ENCODE results near the gene LCP1.

Gene LCP1

DNA sequence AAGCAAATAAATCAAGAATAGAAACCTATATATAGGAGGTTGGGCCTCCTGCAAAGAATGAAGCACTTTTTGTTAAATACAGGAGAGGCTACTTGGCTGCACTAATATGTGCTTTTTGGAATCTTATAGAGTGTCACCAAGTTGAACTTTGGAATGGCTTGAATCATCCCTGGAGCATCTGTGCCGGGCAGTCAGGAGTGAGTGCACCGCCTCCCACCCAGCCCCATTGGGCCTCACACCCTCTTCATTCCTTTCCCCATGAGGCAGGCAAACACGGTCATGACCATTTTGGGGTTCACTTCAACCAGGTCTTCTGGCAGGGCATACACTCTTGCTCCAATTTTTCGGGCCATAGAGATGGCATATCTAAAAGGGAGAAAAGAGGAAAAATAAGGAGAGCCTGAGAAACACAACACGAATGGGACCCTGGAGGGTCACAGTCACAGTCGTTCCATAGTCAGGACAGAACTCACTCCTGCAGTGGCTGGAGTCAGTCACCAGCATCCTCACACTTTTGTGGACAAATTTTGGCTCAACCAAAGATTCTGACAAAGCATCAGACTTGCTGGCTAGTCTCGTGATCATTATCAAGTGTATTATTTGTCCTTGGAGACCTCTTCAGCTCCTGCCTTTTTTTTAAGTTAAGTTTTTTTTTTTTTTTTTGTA lies 54.5 kb downstream of the LCP1 start:
- no peak for DNase-seq (ENCODE audit: low spot score)

DNA sequence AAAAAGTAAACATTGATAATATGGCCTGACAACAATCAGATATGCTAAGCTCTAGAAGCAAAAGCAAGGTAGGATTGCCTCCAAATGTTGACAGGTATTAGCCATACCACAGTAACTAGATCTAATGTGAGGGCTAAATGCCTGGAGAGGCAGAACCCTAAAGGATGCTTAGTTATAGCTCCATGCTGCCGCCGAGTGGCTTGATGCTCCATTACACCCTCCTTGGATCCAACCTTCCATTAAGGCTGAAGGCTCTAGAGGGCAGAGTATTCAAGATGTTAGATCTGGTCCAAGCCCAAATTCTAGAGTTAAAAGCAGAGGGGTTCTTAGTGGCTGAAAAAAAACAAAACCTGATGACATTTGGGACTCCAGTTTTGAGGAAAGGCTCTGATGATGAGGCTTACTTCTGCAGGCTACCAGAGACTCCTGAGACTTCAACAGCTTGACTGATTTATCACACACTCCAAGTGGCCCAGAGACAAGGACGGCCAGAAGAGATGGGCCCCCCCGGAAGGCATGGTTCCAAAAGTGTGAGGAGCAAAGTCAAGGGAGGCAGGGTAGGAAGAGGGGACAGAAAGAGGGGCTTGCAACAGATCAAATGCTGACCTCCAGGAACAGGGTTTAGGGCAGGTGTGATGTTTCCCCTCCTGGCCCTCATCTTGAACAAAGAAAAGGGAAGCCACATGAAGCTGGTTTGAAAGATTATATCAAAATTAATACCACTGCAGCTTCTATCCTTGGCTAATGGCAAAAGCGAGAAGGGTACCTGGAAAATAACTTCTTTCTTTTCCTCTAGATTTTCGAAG lies 55.2 kb downstream of the LCP1 start:
- DNase-seq (ENCODE audit: low spot score): peak; percentile 80

DNA sequence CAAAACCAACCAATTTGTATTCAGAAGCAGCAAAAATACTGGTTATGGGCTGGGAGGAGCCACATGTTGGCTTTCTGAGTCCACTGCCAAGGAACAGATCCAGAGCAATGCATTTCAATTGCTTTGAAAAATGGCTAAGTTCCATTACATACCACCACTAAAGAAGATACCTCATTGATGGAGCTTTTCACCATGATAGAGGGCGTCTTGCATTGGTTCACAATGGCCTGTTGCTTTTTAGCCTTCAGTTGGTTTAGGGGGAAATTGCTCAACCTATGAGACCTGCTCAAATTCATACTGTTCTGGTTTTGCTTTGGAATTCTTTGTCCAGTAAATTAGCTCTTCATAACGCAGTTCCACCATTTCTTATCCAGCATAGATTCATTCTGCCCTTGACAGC lies 55.9 kb downstream of the LCP1 start:
- no peak for DNase-seq (ENCODE audit: low spot score)

DNA sequence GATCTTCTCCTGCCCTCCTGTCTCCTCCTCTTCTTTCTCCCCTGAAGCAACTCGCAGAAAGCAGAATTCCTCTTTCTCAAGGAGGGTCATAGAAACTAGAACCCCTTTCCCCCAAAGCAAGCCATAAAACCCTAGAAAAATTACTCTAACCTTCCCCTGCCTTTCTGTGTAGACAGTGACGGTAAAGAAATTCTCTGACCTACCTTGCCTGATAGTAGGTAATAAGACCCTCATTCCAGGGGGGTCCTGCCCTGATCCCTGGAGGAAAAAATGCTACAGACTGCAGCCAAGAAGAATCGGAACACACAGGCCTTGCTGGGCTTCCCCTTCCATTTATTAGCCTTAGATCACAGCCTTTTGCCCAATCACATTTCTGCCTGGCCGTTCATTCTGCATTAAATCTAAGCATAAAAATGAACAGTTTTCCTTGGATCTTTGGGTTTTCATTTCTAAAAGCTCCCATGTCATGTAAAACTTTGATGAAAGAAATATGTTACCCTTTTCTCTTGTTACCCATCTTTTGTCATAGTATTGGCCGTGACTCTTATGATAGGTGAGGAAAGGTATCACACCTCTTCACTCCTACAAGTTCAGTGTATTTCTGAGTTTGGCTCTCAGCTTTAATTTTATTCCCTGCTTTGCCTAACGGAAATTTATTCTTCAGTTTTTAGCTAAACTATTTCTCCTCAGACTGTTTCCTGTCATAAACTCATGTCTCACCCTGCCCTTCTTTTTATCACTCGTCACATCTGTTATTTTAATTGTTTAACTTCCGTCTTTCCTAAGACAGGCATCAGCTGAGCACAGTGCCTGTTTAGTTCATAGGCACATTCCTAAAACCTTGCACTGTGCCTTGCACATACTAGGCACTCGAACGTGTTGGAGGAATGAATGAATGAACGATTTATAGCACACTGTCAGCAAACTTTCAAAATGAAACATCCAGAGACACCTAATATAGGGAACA lies 56.7 kb downstream of the LCP1 start:
- no peak for DNase-seq (ENCODE audit: low spot score)

DNA sequence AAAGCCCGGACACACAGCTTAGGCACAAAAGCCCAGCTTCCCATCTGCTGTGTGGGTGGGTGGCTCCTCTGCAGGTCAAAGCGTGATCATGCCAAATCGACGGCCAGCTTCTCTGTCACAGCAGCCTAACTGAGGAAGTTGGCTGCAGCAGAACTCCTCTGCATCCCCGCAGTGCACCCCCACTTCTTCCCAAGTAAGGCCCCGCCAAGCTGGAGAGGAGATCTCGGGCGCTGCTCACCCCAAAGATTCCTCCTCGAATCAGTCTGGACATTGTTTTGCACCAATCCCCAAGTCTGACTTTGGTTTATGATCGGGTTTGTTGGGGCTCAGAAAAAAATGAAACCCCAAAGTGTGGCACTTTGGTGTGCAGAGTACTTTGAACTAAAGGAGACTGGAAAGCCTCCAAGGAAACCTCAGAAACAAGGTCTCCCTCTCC lies 57.4 kb downstream of the LCP1 start:
- no peak for DNase-seq (ENCODE audit: low spot score)

DNA sequence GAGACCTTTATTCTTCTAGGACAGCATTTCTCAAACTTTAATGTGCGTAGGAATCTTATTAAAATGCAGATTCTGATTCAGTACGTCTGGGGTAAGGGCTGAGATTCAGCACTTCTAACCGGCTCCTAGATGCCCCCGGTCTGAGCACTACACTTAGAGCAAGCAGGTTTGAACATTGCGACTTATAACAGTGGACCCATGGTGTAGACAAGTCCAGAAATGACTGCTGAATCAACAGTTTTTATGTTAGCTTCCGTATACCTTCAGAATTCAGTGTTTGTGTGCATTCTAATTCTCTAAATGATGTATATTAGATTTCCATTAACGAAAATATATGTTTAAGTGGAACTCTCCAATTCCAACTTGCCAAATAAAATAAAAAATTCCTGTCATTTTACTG lies 59.7 kb downstream of the LCP1 start:
- DNase-seq (ENCODE audit: low spot score): no peak

DNA sequence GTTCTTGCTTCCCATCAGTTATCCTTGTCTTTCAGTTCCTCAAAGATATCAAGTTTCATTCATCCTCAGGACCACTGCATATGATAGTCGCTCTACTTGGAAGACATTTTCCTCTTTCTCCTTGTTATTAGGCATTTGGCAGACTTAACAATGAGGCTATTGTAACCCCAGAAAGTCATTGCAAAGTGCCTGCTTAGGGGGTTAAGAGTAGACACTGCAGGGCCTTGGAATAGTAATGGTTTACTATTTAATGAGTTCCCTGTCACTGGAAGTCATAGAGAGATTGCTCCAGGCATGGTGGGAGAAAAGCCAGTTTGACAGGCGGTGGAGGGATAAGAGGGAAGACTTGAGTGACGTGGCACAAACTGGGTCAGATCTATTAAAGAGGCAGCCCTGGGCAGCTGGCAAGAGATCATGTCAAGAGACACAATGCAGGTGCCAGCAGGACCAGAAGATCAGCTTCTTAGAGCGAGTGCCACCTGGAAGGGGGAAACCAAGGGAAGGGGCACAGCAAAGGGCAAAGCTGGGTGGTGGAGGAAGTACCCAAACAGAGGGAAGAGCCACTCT lies 60.3 kb downstream of the LCP1 start:
- DNase-seq (ENCODE audit: low spot score): no peak

DNA sequence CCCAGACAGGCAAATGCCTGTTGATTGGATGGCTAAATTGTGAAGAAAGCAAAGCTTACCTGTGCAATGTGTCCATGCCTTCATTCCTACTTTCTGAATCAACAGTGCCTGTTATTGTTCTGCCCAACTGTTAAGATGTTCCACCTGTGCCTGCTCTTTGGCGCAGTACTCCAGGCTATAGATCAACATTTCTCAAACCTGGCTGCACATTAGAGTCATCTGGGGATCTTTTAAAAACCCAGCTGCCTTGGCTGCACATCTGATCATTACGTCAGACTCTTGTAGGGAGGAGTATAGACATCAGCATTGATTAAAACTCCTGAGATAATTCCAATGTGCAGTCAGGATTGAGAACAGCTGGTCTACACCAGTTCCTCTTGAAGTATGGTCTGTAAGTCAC lies 60.9 kb downstream of the LCP1 start:
- DNase-seq (ENCODE audit: low spot score): no peak

DNA sequence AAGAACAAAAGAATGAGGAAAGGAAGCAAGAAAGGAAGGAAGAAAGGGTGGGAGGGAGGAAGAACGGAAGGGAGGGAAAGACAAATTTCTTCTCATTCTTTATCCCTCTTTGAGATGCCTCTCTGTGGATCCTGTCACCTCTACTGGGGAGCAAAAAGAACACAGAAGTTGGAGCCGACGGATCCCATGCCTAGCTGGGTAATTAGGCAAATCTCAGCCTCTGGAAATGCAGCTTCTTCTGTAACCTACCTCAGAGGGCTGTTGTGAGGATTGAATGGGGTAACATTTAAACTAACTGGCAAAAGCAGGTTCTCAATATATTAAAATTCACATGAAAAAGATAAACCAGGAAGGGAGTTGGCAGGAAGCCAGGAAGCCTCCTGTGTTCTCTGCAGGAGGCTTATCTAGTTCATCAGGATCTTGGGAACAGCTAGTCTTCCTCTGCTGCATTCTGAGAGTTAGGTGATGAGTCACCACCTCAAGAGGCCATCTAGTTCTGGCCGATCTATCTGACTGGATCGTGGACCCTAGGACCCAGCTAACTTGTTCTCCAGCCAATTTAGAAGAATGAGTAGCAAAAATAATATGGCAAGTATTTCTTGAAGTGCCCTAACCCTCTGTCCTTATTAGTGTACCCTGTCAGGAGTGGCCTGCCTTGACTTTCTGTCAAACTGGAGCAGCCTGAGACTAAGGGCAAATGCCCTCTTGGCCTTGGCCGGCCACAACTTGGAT lies 61.9 kb downstream of the LCP1 start:
- peak; percentile 10 for DNase-seq (ENCODE audit: low spot score)

DNA sequence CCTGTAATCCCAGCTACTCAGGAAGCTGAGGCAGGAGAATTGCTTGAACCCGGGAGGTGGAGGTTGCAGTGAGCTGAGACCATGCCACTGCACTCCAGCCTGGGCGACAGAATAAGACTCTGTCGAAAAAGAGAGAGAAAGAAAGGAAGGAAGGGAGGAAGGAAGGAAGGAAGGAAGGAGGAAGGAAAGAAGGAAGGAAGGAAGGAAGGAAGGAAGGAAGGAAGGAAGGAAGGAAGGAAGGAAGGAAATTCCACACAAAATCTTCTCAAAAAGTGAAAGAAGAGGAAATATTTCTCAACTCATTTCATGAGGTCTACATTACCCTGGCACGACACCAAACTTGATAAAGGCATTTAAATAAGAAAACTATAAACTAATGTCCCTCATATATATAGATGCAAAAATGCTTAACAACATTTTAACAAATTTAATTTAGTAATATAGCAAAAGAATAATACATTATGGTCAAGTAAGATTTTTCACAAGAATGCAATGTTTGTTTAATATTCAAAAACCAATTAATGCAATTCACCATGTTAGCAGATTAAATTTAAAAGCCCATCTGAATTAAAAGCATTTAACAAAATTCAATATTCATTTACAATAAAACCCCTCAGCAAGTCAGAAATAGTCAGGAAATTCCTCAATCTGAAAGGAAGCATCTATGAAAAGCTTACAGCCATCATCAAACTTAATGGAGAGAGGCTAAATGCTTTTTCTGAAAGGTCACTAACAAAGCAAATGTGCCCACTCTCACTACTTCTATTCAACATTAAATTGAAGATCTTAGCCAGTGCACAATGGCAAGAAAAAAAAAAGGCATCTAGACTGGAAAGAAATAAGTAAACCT lies 65.1 kb downstream of the LCP1 start:
- DNase-seq (ENCODE audit: low spot score): no peak

DNA sequence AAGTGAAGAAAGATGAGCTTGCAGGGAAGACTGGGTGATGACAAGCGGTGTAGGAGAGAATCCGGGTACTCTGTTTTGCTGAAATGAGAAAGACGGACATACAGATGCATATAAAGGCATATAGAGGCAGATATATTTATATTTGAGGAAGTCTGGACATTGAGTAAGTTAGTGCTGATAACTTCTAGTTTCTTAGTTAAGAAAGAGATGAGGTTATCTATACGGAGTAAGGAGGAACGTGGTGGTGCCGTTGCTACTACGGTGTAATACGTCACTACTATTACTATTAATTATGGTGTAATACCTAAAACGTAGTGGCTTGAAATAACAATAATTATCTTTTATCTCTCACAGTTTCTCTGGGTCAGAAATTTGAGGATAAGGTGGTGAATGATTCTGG lies 67.4 kb downstream of the LCP1 start:
- DNase-seq (ENCODE audit: low spot score): no peak

DNA sequence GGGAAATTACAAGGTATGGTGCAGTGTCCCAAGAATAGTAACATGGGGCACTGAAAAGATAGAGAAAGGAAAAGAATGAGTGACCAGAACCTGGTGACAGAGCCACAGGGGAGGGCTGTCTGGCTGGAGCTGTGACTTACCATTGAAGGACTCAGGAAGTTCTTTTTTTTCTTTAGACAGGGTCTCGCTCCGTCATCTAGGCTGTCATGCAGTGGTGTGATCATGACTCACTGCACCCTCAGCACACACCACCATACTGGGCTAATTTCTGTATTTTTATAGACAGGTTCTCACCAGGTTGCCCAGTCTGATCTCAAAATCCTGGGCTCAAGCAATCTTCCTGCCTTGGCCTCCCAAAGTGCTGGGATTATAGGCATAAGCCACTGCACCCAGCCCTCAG lies 68.4 kb downstream of the LCP1 start:
- DNase-seq (ENCODE audit: low spot score): no peak

DNA sequence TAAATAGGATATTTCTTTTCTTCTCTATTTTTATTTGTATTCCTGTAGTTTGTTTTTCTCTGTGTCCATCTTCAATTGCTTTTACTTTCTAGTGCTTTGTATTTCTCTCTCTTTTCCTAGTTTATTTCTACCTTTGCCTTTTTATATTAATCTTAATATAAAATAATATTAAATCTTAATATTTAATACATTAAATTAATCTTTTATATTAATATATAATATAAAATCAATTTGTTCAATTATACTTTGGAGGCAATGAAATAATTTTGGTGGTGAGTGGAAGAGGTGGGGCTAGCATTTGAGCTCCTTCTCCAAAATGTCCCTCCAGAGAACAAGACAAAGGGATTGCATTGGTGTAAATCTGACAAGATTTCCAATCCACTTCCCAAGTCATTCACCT lies 70.8 kb downstream of the LCP1 start:
- no peak for DNase-seq (ENCODE audit: low spot score)

DNA sequence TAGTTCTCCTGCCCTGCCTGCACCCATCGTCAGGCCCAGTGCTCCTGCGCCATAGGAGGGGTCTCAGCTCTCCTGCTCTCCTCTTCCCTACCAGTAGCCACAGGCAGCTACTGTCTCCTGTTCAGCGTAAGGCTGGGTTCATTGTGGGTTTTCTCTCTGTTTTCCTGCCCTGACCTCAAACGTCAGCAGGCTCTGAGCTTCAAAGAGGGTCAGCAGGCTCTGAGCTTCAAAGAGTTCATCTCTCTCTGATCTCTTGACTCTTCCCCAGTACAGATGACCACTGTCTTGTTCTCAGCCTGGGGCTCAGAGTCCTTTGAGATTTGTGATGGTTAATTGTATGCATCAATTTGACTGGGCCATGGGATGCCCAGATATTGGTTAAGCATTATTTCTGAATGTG lies 72.5 kb downstream of the LCP1 start:
- no peak for DNase-seq (ENCODE audit: low spot score)

DNA sequence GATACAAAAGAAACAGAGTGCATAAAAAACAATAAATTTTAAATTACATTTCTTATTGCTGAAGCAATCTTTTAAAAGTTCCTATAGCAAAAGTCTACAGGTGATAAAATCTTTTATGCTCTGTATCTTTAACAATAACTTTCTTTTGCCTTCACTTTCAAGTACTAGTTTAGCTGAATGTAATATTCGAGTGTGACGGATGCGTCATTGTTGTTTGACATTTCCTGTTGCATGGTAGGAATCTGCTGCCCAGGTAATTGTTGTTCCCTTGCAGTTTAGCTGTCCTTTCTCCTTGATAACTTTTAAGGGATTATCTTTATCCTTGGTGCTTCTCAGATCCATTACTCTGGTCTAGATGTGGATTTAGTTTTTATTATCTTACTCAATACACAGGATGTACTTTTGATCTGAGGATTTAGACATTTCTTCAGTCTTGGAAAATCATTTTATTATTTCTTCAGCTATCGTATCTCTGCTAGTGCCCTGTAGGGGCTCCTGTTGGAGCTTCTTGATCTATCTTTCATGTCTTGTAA lies 75.1 kb downstream of the LCP1 start:
- DNase-seq (ENCODE audit: low spot score): no peak

DNA sequence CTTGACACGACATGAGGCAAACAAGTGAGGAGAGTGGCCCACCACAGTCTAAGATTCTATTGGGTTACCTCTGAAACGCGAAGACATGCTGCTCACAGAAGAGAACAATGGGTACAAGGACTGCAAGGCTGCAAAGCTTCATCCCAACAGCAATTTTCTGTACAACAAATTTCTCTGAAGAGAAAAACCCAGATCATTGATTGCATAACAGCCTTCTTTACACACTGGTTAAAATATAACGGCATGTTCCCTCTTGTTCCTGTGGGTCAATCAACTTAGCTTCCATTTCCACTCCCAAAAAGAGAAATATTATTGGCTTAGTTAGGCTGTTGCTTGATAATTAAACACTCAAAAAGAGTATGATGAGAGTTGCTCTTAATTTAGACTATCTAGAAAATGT lies 77.1 kb downstream of the LCP1 start, which contains the start of gene CPB2:
Gene CPB2, minus strand, starts transcription at position 166 of the 400 bp plus-strand sequence. Its CDS starts 24 bp downstream, at position 142.
- no peak for DNase-seq (ENCODE audit: low spot score)

DNA sequence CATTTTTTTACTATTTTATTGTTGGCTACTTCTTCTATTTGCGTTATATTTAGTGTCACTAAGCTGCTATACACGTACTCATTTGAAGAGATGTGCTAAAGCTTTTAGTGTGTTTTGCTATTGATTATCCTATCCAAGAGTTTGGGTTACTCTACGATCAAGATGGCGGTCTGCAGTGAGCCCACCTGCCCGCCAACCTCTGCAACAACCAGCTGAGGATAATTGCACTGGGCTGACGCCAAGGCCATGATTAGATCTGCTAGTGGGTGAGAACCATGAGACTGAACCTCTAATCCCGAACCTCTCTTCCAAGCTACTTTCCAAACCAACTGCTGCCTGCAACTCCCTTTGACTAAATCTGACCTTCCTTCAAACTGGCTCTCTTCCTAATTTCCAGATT lies 78.9 kb downstream of the LCP1 start:
- no peak for DNase-seq (ENCODE audit: low spot score)

DNA sequence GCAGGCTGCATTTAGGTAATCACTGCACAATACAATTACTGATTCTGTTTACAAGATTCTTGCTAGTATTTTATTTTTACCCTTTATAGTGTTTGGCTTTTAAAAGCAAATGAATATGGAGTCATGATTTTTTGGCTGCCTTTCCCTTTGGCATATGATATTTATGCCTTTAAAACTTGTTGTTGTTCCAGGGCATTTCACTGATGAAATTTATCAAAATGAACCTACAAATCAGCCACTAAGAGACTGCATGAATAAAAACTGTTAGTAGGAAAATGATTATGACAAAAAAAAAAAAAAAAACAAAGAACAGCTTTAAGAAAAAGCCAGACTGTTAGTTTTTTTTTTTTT lies 79.7 kb downstream of the LCP1 start:
- DNase-seq (ENCODE audit: low spot score): no peak

DNA sequence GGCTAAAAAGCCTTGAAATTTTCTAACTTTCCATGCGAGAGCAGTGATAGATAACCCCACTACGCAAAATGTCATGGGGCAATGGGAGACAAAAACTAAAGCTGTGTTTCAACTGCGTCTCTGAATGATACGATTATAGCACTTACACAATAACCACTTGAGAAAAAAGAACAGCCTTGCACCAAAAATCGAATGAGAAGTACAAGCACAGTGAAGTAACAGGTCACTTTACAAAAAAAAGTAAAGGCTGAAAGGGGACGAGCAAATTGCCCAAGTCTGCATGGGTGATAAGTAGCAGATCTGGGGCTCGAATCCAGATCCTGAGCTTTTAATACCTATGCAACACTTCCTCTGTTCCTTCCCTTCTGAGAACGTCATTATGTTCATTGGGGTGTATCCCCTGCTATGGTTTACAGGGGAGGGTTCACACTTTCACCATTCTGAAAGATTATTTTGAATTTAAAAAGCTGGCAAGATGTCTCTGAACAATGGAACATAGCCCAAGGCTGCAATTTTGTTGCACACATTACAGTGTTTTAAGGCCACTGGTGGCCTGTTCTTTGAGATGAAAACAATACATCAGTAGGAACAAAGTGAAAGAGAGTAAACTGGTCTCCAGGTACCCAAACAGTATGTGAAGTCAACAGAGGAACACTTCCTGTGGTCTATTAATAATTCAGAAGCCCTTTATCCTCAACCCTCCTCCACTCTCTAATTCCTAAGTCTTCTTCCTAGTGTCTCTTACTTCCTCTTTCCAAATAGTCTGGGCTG lies 80.3 kb downstream of the LCP1 start:
- DNase-seq (ENCODE audit: low spot score): no peak

Measured in SK-N-DZ (cell line).